GOT3 (cell line): ENCODE results near the gene SINHCAF.

Source experiments
- DNase-seq: peaks from one replicate; lab custom pipeline; 2025; ENCODE audit warnings: mixed read lengths; lab: John Stamatoyannopoulos, UW

SINHCAF gene

GRCh38 chr12:31233061-31233730 lies 92.8 kb downstream of the SINHCAF start:
- DNase-seq = no peak

GRCh38 chr12:31232361-31232965 lies 93.5 kb downstream of the SINHCAF start:
- DNase-seq = no peak

GRCh38 chr12:31231611-31232360 lies 94.2 kb downstream of the SINHCAF start:
- no peak for DNase-seq
